Embryonic facial prominence (tissue), 1 donor: Measurements from ENCODE around the gene SLC43A1.

Experiments used
- DNase-seq: peaks from one replicate; pipeline ENCODE4 v3.0.0-alpha.2; 2016; ENCODE audit errors: extremely low spot score

Gene SLC43A1

DNA sequence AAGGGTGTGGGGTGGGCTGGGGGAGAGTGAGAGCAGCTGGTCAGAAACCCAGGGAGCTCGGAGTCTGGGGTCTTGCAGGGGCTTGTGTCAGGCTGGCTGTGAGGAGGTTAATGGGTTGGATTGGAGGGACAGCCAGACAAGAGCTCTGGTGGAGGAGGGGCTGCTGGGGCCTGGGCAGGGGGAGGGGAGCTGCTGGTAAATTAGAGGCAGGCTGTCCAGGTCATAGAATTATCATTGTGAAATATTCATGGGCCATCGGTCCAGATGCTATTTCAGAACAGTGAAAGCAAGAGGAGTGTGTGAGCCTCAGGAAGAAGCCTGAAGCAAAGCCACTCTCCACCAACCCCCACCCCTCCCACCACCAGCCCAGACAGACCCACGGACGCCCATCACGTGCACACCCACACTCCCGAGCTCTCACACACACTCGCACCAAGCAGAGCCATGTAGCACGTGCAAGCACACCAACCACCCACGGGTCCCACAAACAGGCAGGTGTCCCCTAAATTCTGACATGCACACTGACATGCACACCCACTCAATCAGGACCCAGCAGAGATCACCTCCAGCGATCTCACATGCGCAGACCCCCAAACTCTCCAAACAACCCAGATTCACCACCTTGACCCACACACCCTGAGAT is 36.4 kb downstream of the SLC43A1 start:
- no peak for DNase-seq

DNA sequence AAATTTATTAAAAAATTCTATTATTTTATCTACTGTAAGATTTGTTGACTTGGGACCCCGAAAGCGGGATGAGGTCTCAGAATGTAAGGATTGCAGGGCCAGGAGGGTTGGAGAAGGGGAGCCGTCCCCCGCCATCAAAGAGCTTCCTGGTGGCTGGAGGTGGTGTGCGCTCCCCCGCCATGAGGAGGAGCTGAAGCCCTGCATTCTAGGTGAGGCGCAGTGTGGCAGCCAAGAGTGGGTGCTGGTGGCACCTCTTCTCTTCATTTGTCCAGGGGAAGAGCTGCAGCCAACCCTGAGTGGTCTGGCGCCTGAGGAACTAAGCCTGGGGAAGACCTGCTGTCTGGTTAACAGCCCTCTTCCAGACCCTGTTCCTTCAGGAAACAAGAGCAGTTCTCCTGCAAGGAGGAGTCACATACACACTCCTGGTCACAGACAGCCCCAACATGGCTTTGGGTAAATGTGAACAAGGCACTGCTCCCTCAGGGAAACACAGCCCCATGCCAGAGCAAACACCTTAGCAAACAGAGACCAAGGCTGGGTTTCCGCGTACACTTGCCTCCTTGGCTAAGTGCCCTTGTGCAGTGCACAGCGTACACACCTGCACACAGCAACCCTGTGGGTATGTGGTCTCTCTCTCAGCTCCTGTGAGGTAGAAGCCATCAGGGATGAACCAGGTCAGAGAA is 37.9 kb downstream of the SLC43A1 start:
- no peak for DNase-seq

DNA sequence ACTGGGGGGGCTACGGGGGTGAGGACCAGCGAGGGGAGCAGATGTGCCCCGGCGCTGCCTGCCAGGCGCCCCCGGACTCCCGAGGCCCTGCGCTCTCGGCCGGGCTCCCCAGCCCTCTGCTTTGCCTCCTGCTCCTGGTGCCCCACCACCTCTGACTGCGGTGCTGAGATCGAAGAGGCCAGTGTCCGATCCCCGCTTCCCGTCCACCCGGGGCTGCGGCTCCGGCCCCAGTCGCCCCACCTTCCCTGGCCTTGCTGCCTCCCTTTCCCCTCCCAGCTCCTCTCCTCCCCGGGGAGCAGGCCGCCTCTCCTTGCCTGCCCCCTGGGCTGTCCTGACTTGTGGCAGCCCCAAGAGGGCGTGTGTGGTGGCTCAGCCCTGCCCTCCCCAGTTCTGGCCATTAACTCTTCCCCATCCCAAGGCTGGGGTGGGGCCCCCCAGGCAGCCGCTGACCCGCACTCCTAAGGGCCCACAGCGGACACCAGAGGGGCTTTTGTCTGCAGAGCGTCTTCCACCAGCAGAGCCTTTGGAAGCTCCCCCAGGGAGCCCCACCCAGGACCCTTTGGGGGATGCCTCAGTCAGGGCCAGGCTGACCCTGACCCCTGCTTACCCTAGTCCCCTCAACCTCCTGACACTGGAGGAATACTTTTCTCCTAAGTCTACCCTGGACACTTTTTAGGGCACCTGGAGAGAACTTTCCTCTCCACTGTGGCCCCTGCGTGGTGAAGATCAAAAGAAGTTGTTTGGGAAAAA is 38.6 kb downstream of the SLC43A1 start:
- no peak for DNase-seq

DNA sequence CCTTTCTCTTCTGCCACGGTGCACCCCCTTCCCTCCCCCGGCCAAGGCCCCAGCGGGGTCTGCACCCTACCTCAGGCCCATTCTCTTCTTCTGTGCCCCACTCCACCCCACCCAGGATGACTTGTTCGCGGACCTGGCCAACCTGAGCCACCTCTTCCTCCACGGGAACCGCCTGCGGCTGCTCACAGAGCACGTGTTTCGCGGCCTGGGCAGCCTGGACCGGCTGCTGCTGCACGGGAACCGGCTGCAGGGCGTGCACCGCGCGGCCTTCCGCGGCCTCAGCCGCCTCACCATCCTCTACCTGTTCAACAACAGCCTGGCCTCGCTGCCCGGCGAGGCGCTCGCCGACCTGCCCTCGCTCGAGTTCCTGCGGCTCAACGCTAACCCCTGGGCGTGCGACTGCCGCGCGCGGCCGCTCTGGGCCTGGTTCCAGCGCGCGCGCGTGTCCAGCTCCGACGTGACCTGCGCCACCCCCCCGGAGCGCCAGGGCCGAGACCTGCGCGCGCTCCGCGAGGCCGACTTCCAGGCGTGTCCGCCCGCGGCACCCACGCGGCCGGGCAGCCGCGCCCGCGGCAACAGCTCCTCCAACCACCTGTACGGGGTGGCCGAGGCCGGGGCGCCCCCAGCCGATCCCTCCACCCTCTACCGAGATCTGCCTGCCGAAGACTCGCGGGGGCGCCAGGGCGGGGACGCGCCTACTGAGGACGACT is 39.3 kb downstream of the SLC43A1 start:
- DNase-seq = no peak

DNA sequence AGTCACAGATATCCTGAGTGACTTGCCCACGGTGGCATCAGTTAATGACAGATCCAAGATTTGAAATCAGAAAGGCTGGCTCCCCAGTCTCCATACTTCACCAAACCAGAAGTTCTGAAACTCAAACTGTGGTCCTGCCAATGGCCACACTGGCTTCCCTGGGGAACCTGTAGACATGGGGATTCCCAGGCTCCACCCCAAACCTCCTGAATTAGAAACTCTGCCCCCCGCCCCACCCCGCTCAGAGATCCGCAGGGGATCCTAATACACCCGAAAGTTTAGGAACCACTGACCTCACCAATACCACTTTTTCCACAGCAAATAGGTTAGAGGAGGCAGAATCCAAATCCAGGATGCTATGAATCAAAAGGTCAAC is 39.8 kb downstream of the SLC43A1 start:
- DNase-seq = no peak

DNA sequence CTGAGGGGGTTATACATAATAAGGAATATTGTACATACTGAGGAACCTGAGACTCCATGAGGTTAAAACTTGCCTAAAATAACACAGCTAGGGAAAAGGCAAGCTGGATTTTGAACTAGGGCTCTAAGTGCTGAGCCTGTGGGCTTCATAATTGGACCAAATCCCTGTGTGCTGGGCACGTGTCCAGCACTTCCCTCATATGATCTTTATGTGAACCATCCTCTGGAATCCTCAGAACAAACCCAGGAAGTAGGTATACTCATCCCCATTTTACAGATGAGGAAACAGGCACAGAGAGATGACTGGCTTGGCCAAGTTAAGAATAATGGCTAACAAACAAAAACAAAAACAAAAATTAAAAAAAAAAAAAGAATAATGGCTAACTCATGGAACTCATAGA is 40.3 kb downstream of the SLC43A1 start:
- DNase-seq = no peak

DNA sequence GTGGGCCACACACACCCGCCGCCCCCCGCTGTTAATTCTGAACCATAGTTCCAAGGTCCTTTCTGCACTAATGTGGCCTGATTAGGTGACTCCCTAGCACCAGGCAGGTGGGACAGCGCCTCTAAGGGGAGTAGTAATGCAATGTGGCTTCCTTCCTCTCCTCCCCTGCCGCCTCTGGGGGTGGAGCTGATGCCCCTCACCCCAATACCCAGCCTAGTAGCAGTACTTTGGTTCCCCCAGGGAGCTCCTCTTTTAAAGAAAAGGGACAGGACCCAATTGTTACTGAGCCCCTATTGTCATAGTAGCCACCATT is 40.7 kb downstream of the SLC43A1 start:
- DNase-seq = no peak

DNA sequence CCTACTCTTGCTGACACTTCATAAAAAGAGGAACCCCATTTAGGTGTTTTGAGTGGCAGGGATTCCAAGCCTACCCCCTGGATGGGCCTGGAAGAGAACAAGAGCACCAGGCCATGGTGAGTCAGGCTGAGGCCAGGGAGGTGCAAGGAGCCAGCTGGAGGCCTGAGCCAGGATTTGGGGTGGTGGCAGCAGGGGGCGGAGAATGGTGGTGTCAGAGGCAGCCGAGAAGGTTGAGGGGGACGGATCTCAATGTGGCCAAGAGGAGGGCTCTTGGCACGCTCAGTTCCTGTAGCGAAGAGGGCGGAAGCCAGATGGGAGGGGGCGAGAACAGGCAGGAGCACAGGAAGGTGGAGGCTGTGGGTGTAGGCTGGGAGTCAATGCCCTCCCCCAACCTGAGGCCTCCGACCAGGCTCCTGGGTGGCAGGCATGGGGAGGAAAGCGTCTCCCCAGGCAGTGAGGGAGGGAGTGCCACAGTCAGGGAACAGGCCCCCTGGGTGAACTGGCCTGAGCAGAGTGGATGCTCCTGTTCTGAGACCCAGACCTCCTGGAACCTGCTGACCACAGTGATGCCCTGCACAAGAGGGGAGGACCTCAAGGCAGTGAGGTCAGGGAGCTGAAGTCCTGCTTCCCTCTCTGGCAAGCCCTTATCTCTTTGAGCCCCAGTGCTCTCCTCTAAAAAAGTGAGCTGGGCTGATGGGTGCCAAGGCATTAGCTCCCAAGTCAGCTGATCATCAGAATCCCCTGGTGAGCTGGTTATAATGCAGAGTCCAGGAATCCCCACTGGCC is 41.3 kb downstream of the SLC43A1 start:
- DNase-seq = no peak

DNA sequence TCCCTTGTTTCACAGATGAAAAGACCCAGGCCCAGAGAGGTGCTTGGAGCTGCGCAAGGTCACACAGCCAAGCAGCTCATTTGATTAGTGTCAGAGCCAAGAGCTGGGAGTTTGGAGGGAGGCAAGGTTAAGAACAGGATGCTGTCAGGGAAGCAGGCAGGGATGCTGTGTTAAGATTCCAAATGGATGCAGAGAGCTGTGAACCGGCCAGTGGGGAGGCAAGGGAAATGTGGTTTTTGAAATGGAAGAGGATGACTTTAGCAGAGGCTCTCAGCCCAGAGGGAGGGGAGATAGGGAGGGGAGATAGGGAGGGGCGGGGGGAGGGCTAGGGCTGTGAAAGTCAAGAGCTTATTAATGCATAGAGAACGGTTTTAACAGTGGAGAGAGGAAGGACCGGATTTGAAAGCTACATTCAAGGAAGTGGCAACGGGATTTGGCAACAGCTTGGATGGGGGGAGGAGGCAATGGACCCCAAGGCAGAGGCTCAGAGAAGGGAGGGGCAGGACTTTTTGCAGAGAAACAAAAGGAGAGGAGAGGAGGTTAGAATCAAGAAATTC is 42.1 kb downstream of the SLC43A1 start:
- DNase-seq = no peak

DNA sequence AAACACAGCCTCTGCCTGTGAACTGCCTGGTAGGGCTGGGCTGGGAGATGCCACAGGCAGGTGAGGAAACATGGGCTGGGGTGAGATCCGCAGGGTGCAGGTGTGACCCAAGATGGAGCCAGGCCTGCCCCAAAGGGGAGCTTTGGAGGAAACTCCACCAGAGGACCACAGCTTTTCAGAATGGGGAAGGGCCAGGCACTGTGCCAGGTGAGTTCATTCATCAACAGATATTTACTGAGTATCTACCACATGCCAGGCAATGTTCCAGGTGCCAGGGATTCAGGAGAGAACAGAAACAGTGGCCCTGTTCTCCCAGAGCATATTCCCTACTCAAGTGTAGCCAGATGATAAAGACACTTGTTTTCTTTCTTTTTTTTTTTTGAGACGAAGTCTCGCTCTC is 44.0 kb downstream of the SLC43A1 start:
- no peak for DNase-seq

DNA sequence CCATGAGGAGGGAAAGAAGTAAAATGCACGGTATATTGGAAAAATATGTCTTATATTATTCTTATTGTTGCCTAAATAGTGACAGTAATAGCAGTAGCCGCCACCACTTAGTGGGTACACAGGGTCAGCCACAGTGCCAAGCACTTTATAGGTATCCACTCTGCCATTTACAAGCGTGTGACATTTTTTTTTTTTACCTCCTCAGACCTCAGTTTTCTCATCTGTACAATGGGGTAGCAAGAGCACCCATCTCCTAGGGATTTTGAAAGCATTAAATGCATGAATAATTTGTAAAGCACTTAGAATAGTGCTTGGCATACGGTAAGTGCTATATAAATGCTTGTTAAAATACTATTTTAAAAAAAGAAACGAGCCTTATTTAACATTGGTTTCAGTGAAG is 46.2 kb downstream of the SLC43A1 start:
- DNase-seq = no peak

DNA sequence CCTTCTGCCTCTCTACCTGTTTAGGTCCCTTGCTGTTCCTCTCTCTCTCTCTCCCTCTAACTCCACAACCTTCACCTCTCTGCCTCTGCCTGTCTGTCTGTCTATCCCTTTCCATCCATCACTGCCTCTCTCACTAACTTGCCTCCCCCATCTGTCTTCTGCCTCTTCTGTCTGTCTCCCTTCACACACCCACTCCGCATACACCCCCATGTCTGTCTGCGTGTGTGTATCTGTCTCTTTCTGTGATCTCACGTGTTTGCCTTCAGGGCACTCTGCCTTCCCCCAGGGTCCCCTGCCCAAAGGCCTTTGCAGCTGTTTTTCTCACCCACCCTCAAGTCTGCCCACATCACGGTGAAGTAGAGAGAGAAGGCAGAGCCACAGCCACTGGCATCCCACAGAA is 47.2 kb downstream of the SLC43A1 start:
- DNase-seq = no peak

DNA sequence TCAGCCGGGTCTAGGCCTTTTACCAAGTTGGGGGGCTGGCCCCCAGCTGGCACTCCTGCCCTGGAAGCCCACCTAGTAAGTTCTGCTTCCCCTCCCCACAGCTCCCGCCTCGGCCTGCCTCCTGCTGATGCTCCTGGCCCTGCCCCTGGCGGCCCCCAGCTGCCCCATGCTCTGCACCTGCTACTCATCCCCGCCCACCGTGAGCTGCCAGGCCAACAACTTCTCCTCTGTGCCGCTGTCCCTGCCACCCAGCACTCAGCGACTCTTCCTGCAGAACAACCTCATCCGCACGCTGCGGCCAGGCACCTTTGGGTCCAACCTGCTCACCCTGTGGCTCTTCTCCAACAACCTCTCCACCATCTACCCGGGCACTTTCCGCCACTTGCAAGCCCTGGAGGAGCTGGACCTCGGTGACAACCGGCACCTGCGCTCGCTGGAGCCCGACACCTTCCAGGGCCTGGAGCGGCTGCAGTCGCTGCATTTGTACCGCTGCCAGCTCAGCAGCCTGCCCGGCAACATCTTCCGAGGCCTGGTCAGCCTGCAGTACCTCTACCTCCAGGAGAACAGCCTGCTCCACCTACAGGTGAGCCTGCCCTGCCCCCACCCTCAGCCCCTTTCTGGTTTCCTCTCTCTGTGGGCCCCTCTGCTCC is 47.9 kb downstream of the SLC43A1 start:
- no peak for DNase-seq

DNA sequence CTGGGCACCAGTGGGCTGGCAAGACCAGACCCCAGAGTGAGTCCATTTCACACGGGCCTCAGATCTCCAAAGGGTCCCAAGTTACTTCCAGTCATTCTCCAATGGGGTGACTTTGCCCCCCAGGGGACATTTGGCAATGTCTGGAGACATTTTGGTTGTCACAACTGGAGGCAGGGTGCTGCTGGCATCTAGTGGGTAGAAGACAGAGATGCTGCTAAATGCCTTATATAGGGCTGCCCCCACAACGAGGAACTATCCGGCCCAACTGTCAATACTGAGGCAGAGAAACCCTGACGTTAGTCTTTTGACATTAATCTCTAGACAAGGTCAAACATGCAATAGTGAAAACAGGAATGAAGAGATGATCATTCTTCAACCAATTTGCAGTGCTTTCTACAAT is 48.8 kb downstream of the SLC43A1 start:
- no peak for DNase-seq

DNA sequence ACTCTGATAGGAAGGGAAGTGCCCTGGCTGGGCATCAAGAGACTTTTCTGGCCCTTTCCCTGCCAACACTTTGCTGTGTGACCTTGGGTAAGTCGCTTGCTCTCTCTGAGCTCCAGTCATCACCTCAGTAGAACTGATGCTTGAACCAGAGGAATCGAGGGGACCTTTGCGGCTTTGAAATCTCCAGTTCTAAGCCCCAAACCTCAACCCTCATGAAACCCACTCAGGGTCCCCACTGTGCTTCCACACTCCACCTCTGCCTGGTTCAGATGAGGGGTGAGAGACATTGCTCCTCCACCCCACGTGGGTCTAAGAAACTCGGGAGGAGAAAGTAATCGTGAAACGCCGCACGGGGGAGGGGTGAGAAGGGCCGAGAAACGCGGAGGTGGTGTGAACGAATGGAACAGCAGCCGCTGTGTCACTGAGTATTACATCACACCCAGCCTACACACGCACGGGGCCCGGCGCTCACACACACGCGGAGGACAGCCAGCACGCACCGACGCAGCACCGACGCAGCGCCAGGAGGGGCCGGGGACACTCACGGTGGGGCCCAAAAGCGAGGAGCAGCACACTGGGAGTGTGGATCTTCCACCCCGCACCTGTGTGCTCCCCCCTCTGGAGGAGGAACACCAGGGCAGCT is 50.8 kb downstream of the SLC43A1 start:
- no peak for DNase-seq

DNA sequence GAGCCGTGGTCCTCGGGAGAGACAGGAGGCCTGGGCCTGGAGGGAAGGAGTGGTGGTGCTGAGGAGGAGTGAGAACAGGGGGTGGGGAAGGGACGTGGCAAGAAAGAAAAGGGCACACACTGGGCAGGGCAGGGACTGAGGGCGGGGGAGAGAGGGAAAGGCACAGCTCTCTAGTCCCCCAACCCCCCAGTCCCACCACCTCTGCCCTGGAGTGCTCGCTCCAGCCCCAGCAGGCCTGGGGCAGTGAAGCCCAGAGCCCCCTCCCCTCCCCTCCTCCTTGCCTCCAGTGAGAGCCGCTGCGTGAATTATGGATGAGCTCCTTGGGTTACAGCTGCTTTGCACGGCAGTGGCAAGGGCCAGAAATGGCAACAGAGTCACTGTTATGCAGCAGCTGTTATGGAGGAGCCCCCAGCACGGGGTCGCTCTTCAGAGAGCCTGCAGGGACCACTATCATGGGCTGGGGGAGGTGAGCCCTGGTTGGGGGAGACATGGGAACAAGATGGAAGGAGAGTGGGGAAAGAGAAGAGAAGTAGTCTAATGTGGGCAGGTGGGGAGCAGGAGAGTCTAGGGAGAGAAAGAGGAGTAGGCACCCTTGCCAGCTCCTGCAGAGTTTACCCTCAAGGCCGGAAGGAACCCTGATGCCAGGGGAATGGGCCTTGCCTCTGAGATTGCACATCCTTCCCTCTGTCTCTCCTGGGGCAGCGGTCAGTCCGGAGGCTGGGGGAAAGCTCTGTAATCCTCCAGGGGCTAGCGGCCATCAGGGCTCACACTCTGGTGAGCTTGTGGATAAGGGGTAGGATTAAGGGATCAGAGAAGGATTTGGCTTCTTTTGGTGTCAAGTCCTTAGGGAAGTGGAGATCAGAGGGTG is 51.6 kb downstream of the SLC43A1 start:
- no peak for DNase-seq

DNA sequence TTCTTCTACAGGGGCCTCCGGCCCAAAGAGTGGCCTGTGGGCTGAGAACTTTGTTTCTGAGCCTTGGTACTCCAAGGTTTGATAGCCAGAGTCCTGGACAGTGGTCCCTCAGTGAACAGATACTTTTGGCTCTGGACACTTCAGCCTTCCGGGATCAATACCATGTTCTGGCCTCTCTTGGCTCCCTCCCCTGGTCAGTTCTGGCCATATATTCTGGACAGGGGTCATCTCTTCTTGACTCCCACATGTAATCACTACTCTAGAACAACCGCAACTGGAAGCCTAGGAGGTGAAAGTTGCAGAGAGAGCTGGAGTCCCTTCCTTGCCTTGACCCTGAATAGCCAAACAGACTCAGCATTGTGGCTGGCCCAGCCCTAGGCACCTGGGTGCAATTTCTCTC is 52.9 kb downstream of the SLC43A1 start:
- DNase-seq = no peak

DNA sequence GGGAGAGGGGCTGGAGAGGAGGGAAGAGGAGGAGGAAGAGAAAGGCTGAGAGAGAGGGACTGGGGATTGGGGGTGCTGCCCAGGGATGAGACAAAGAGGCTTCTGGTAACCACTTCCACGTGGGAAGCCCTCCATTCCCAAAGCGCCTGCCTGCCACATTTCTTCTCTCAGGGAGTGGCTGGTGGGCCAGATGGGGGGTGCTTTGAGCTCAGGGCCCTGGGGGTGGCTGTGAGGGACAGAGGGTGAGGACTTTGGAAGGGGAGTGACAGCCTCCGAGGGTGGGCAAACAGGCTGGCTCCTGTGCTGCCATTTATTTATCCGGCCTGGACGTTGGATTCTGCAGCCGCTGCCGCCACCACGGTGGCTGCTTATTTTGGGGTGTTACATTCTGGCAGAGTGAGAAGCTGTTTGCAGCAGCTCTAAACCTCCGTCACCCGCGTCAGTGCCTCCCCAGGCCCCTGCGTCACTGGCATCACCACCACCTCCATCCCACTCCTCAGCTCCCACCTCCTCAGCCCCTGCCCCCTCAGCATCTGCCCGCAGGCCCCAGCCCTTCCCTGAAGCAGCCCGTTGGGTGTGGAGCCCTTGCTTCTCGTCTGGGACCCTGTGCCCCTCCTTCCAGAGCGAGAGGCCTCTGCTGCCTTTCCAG is 53.5 kb downstream of the SLC43A1 start:
- no peak for DNase-seq
